Loucy (cell line): ENCODE measurements around the gene MGRN1.

ENCODE experiments used
- EZH2phosphoT487 ChIP-seq: fragments of 200-600 bp; IDR thresholded peaks from 2 replicates; pipeline ENCODE4 v1.6.1; 2018; ENCODE audit warnings: antibody characterized with exemption, mild to moderate bottlenecking, moderate library complexity, borderline replicate concordance
- TF ChIP-seq, protein P1 (sequence below): fragments of 200-600 bp; sonication (generic); conservative IDR thresholded peaks from 2 replicates; pipeline ENCODE4 v1.5.1; 2014; ENCODE audit warnings: mild to moderate bottlenecking, antibody characterized with exemption, low read length

DNA sequence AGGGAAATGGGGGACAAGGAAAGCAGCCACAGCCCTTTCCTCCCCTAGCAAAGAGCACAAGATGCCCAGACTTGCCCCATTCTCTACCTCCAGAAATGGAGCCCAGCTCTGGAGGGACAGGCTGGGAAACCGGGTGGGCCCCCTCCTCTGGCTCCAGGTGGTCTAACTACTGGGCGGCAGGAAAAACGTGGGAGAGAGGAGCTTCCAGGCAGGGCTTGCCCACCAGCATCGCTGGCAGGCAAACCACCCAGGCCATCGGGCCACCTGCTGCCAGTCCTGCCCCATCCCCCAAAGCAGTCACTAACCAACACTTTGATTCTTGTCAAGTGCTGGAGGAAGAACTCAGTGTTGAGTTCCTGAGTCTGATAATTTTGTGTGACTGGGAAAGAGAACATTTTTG is 93.8 kb downstream of the MGRN1 start:
- TF ChIP-seq, protein P1, sequence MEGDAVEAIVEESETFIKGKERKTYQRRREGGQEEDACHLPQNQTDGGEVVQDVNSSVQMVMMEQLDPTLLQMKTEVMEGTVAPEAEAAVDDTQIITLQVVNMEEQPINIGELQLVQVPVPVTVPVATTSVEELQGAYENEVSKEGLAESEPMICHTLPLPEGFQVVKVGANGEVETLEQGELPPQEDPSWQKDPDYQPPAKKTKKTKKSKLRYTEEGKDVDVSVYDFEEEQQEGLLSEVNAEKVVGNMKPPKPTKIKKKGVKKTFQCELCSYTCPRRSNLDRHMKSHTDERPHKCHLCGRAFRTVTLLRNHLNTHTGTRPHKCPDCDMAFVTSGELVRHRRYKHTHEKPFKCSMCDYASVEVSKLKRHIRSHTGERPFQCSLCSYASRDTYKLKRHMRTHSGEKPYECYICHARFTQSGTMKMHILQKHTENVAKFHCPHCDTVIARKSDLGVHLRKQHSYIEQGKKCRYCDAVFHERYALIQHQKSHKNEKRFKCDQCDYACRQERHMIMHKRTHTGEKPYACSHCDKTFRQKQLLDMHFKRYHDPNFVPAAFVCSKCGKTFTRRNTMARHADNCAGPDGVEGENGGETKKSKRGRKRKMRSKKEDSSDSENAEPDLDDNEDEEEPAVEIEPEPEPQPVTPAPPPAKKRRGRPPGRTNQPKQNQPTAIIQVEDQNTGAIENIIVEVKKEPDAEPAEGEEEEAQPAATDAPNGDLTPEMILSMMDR = no peak
- no peak for TF ChIP-seq EZH2phosphoT487
